Neural cell (in vitro differentiated cells): ENCODE results near the gene NOC4L. TPM values are rescaled to one million over a fixed set of nuclear protein-coding genes. Genes with fewer than 3 reads are reported as not detected.

Experiments
- H2AFZ ChIP-seq: fragments of 200-600, 300-800 bp; sonication (generic), shearing (Covaris generic); 2 replicates; pipeline ENCODE4 v1.6.0; 2014; ENCODE audit warnings: low read depth, mild to moderate bottlenecking, antibody characterized with exemption, low read length, moderate library complexity
- H3F3A ChIP-seq: fragments of 200-600 bp; shearing (Covaris generic); 2 replicates; pipeline ENCODE4 v1.6.1; 2016; ENCODE audit warnings: mild to moderate bottlenecking, moderate library complexity, mixed read lengths, antibody characterized with exemption, low read length; ENCODE audit not compliant: insufficient read depth, poor library complexity, severe bottlenecking
- H3K27ac ChIP-seq: fragments of 200-600, 300-800 bp; sonication (generic), shearing (Covaris generic); 2 replicates; pipeline ENCODE4 v1.5.1; 2014; ENCODE audit warnings: mild to moderate bottlenecking, low read length, moderate library complexity
- H3K27me3 ChIP-seq: fragments of 300-800, 200-600 bp; sonication (generic), shearing (Covaris generic); 2 replicates; pipeline ENCODE4 v1.6.0; 2014; ENCODE audit warnings: mild to moderate bottlenecking, low read depth, low read length, moderate library complexity; ENCODE audit not compliant: insufficient read depth
- H3K36me3 ChIP-seq: fragments of 300-800, 200-600 bp; sonication (generic), shearing (Covaris generic); 2 replicates; pipeline ENCODE4 v1.5.1; 2014; ENCODE audit warnings: mild to moderate bottlenecking, antibody characterized with exemption, low read length, moderate library complexity; ENCODE audit not compliant: insufficient read depth
- H3K4me2 ChIP-seq: fragments of 300-800, 200-600 bp; sonication (generic), shearing (Covaris generic); 2 replicates; pipeline ENCODE4 v1.6.0; 2014; ENCODE audit warnings: mild to moderate bottlenecking, low read length
- H3K4me3 ChIP-seq: fragments of 300-800, 200-600 bp; sonication (generic), shearing (Covaris generic); 2 replicates; pipeline ENCODE4 v1.5.1; 2014; ENCODE audit warnings: mild to moderate bottlenecking, low read length, moderate library complexity
- H3K79me2 ChIP-seq: fragments of 200-600 bp; shearing (Covaris generic); replicated peaks from 2 replicates; pipeline ENCODE4 v1.6.0; 2014; ENCODE audit warnings: mild to moderate bottlenecking, low read length, moderate library complexity; ENCODE audit not compliant: insufficient read depth
- H3K9ac ChIP-seq: fragments of 300-800, 200-600 bp; sonication (generic), shearing (Covaris generic); 2 replicates; pipeline ENCODE4 v1.6.1; 2016; ENCODE audit warnings: mild to moderate bottlenecking, low read length, mixed read lengths
- H3K9me2 ChIP-seq: fragments of 200-600 bp; shearing (Covaris generic); 2 replicates; pipeline ENCODE4 v1.6.1; 2016; ENCODE audit warnings: mild to moderate bottlenecking, low read length, mixed read lengths; ENCODE audit not compliant: insufficient read depth
- H3K9me3 ChIP-seq: fragments of 200-600, 300-800 bp; sonication (generic), shearing (Covaris generic); 2 replicates; pipeline ENCODE4 v1.6.1; 2016; ENCODE audit warnings: mild to moderate bottlenecking, mixed run types, low read length, moderate library complexity, mixed read lengths
- H4K20me1 ChIP-seq: fragments of 200-600 bp; shearing (Covaris generic); 2 replicates; pipeline ENCODE4 v1.6.1; 2016; ENCODE audit warnings: mild to moderate bottlenecking, mixed run types; ENCODE audit not compliant: insufficient read depth
- CTCF ChIP-seq: fragments of 450-650 bp; IDR thresholded peaks from 2 replicates; pipeline ENCODE4 v1.5.1; 2014; ENCODE audit warnings: antibody characterized with exemption, mild to moderate bottlenecking, moderate library complexity; ENCODE audit not compliant: poor library complexity, severe bottlenecking
- EP300 ChIP-seq: fragments of 450-650 bp; conservative IDR thresholded peaks from 2 replicates; pipeline ENCODE4 v1.6.1; 2014; ENCODE audit warnings: antibody characterized with exemption, mild to moderate bottlenecking, moderate library complexity; ENCODE audit not compliant: poor library complexity, severe bottlenecking
- EZH2 ChIP-seq: fragments of 200-600, 300-800 bp; shearing (Covaris generic), sonication (generic); IDR thresholded peaks from 2 replicates; pipeline ENCODE4 v1.6.1; 2014; ENCODE audit warnings: antibody characterized with exemption, low read length, borderline replicate concordance, mild to moderate bottlenecking; ENCODE audit not compliant: insufficient read depth, poor library complexity, severe bottlenecking
- MXI1 ChIP-seq: fragments of 450-650 bp; conservative IDR thresholded peaks from 2 replicates; pipeline ENCODE4 v1.6.1; 2014; ENCODE audit warnings: antibody characterized with exemption, mild to moderate bottlenecking; ENCODE audit not compliant: poor library complexity, severe bottlenecking
- POLR2AphosphoS5 ChIP-seq: IDR thresholded peaks from 2 replicates; pipeline ENCODE4 v1.6.1; 2012
- RAD21 ChIP-seq: fragments of 450-650 bp; conservative IDR thresholded peaks from 2 replicates; pipeline ENCODE4 v1.6.1; 2014; ENCODE audit warnings: antibody characterized with exemption, mild to moderate bottlenecking, moderate library complexity
- REST ChIP-seq: IDR thresholded peaks from 2 replicates; pipeline ENCODE4 v1.6.1; 2012; ENCODE audit warnings: borderline replicate concordance
- SMC3 ChIP-seq: fragments of 450-650 bp; conservative IDR thresholded peaks from 2 replicates; pipeline ENCODE4 v1.6.1; 2014; ENCODE audit warnings: antibody characterized with exemption, mild to moderate bottlenecking, moderate library complexity; ENCODE audit not compliant: poor library complexity
- TAF1 ChIP-seq: IDR thresholded peaks from 2 replicates; pipeline ENCODE4 v1.6.1; 2012; ENCODE audit warnings: low read depth
- polyA plus RNA-seq: library from polyadenylated mRNA; depleted of rRNA; stranded (reverse); fragments of >200 nt; gene quantifications from 2 replicates; pipeline ENCODE4 v1.2.3, GENCODE V29; 2014

The NOC4L gene
- polyA plus RNA-seq, 1 donor from 2014 or later, result 26.9 TPM

- H3K4me2 ChIP-seq, result no peak overlapping the region
- peaks cover 13% of the 10 kb centered on the region for H3K27me3 ChIP-seq
- H3K36me3 ChIP-seq, result no peaks in the 10 kb centered on the region
- TF ChIP-seq EP300 (no peak), SMC3 (no peak), POLR2AphosphoS5 (no peak), TAF1 (no peak), MXI1 (peak; percentile 6), EZH2 (no peak), RAD21 (no peak), CTCF (no peak), REST (no peak)
- no peak overlapping the region for H3K27ac ChIP-seq
- H3K4me3 ChIP-seq, result peak overlapping the region; percentile 70
- no peaks in the 10 kb centered on the region for H3K9me2 ChIP-seq
- H3K9me3 ChIP-seq, result peaks cover 3% of the 10 kb centered on the region
- H3K9ac ChIP-seq, result peak overlapping the region; percentile 56
- no peaks in the 10 kb centered on the region for H3K79me2 ChIP-seq
- H3F3A ChIP-seq, result no peaks in the 10 kb centered on the region
- H4K20me1 ChIP-seq, result no peaks in the 10 kb centered on the region
- H2AFZ ChIP-seq, result peak overlapping the region; percentile 51
Measured at GRCh38 chr12:132189378-132190011, 45.2 kb downstream of the NOC4L start.

GRCh38 chr12:132190012-132190755 lies 45.9 kb downstream of the NOC4L start:
- Histone ChIP-seq H3F3A (no peaks in the 10 kb centered on the region), H3K27ac (no peak overlapping the region), H3K36me3 (no peaks in the 10 kb centered on the region), H3K9me2 (no peaks in the 10 kb centered on the region), H3K4me2 (no peak overlapping the region), H2AFZ (peak overlapping the region; percentile 51), H3K4me3 (peak overlapping the region; percentile 70), H3K9ac (peak overlapping the region; percentile 56), H4K20me1 (no peaks in the 10 kb centered on the region), H3K27me3 (peaks cover 13% of the 10 kb centered on the region), H3K79me2 (no peaks in the 10 kb centered on the region), H3K9me3 (peaks cover 3% of the 10 kb centered on the region)
- TF ChIP-seq REST (no peak), SMC3 (no peak), MXI1 (no peak), TAF1 (no peak), EP300 (no peak), CTCF (no peak), EZH2 (no peak), POLR2AphosphoS5 (no peak), RAD21 (no peak)
